Heart right ventricle (tissue), 16 donors: ENCODE measurements around the gene PTPN7. TPM values are rescaled to one million over a fixed set of nuclear protein-coding genes. Genes with fewer than 3 reads are reported as not detected.

Experiments
- ATAC-seq, 8 donors: fragments of 200-7000 bp; cut with Tn5 transposase; one replicate each; pipeline ENCODE4 v1.9.1; 2020; ENCODE audit warnings: mild to moderate bottlenecking in 8 of 8, moderate library complexity in 8 of 8, moderate number of reproducible peaks in 1 of 8
- DNase-seq, 2 donors: peaks; one replicate each; pipeline ENCODE4 v3.0.0-alpha.2; 2020
- H3K27ac ChIP-seq, 10 donors: fragments of 200-600 bp; sonication (generic) in 2 of 10; one replicate each; pipeline versions ENCODE4 v1.5.0 to v1.8.0; 2020 to 2022; ENCODE audit warnings: mild to moderate bottlenecking in 3 of 10
- H3K27me3 ChIP-seq, 7 donors: fragments of 200-600 bp; one replicate each; pipeline ENCODE4 v1.8.0; 2021 to 2022; ENCODE audit warnings: mild to moderate bottlenecking in 2 of 7
- H3K36me3 ChIP-seq, 9 donors: fragments of 200-600 bp; sonication (generic) in 1 of 9; one replicate each; pipeline versions ENCODE4 v1.5.0 to v1.8.0; 2020 to 2022; ENCODE audit warnings: mild to moderate bottlenecking in 2 of 9
- H3K4me1 ChIP-seq, 9 donors: fragments of 200-600 bp; sonication (generic) in 1 of 9; one replicate each; pipeline versions ENCODE4 v1.5.0 to v1.8.0; 2020 to 2022; ENCODE audit warnings: mild to moderate bottlenecking in 4 of 9
- H3K4me3 ChIP-seq, 10 donors: fragments of 200-600 bp; sonication (generic) in 2 of 10; one replicate each; pipeline versions ENCODE4 v1.5.0 to v1.8.0; 2020 to 2022; ENCODE audit warnings: mild to moderate bottlenecking in 7 of 10, moderate library complexity in 2 of 10
- H3K9me3 ChIP-seq, 11 donors: fragments of 200-600 bp in 10 of 11; sonication (generic) in 2 of 11; one replicate each; pipeline versions ENCODE4 v1.5.0 to v1.8.0; 2013 to 2022; ENCODE audit warnings: mild to moderate bottlenecking in 2 of 11, control low read depth in 1 of 11, moderate library complexity in 1 of 11
- CTCF ChIP-seq, 9 donors: fragments of 200-600 bp; sonication (generic) in 2 of 9; IDR thresholded peaks; one replicate each; pipeline versions ENCODE4 v1.5.0 to v1.8.0; 2021 to 2022; ENCODE audit warnings: antibody characterized with exemption in 9 of 9, mild to moderate bottlenecking in 5 of 9, moderate library complexity in 1 of 9
- WGBS, 2 donors: extraction: QIAGEN DNeasy Blood & Tissue Kit; methylation state at CpG; one replicate each; pipeline ENCODE4 v1.1.7; 2013; ENCODE audit warnings: inconsistent platforms in 1 of 2; 5-methylcytosine and 5-hydroxymethylcytosine counted together
- intact Hi-C, 10 donors: fragments of 100-400 bp; cut with DNase I; formaldehyde crosslinking; loops; one replicate each; pipeline versions ENCODE4 v1.11.1 to v1.14.2; 2022
- polyA plus RNA-seq, 2 donors: library from polyadenylated mRNA; stranded (reverse); fragments of 200-250 nt; gene quantifications; one replicate each; pipeline ENCODE4 v1.2.3, GENCODE V29; 2013
- total RNA-seq, 10 donors: library from RNA; stranded (reverse); fragmentation: NEBNext Ultra II Directional in 3 of 10; extraction: Animal tissue kit (Norgen Biotek cat#: 25700) in 3 of 10; gene quantifications; one replicate each; pipeline versions ENCODE4 v1.2.1 to v1.2.4, GENCODE V29; 2021 to 2023
- donor health status: Arrhythmogenic right ventricular cardiomyopathy.
- donor health status: ischemic (EF 13 %, LVEDD 7.1; RV severe dilation, severe dysfunction).
- donor health status: healthy with polysubstance abuse.
- donor health status: DM: no; HTN: yes; CAD: no.
- donor health status: DM: no; HTN: no; CAD: no.
- donor health status: ischemic (EF 25% LVEDD 6.9; RV normal size, moderate dysfunction).
- donor health status: ischemic (EF 25% LVEDD 5.7; RV mildly dilated, moderate dysfunction).
- donor health status: healthy.
- donor health status: DM: yes; HTN: yes; CAD: no.
- donor health status: Ischemic cardiomyopathy.
- donor health status: ischemic (EF 35%, LVEDD 5.7; RV mildly dilated, moderate dysfunction).
- donor health status: nonischemic (EF 11% LVEDD 7.7; RV severe dilation, severe dysfunction).
- donor health status: DM: yes; HTN: yes; CAD: no.
- donor health status: PGD.
- donor health status: ischemic (EF 29% LVEDD 5.4; RV normal size, mild dysfunction).
- donor health status: nonischemic (EF 23%, LVEDD 6.1; RV moderate dilation, normal function).

The PTPN7 gene
- total and polyA plus RNA-seq, 12 donors: 0.09 to 6.2 (median 0.47) TPM

- 60 to 69% methylated on average over 11 of the region's 11 CpGs for WGBS, 2 donors
These were observed 30.1 kb downstream of the PTPN7 start for GRCh38 chr1:202130297-202130721.

GRCh38 chr1:202129453-202130296 is 30.7 kb downstream of the PTPN7 start:
- H3K9me3 ChIP-seq: no peaks in the 10 kb centered on the region
- peaks cover 4 to 37% (median 19%) of the 10 kb centered on the region in 9 donors for H3K4me1 ChIP-seq
- H3K27me3 ChIP-seq: no peaks in the 10 kb centered on the region
- H3K4me3 ChIP-seq: no peak overlapping the region
- ATAC-seq (no peak), DNase-seq (no peak)
- intact Hi-C loops: loop anchor here in 2 of 10 donors (5.0 to 10.0 kb wide), 2 partner anchors 122 to 235 kb away; no protein-coding TSS in a partner anchor
- peaks cover 0 to 28% (median 17%) of the 10 kb centered on the region in 9 donors for H3K36me3 ChIP-seq
- 71 to 81% methylated on average over 8 of the region's 8 CpGs for WGBS, 2 donors
- no peak for TF ChIP-seq CTCF (IDR thresholded peaks at IDR 0.05)
- H3K27ac ChIP-seq: no peak overlapping the region

More at GRCh38 chr1:202130297-202130721, 30.1 kb downstream of the PTPN7 start:
- intact Hi-C loops: loop anchor here in 2 of 10 donors (5.0 to 10.0 kb wide), 2 partner anchors 123 to 236 kb away; no protein-coding TSS in a partner anchor
- Histone ChIP-seq H3K4me3 (no peak overlapping the region), H3K4me1 (peaks cover 4 to 41% (median 19%) of the 10 kb centered on the region in 9 donors), H3K36me3 (peaks cover 0 to 35% (median 17%) of the 10 kb centered on the region in 9 donors), H3K27me3 (no peaks in the 10 kb centered on the region), H3K9me3 (no peaks in the 10 kb centered on the region), H3K27ac (no peak overlapping the region)
- no peak for TF ChIP-seq CTCF (IDR thresholded peaks at IDR 0.05)
- DNase-seq (no peak), ATAC-seq (no peak)

GRCh38 chr1:202127836-202128622 is 32.4 kb downstream of the PTPN7 start:
- H3K9me3 ChIP-seq: no peaks in the 10 kb centered on the region
- peaks cover 0 to 12% (median under 1%) of the 10 kb centered on the region in 9 donors for H3K36me3 ChIP-seq
- TF ChIP-seq CTCF (IDR thresholded peaks at IDR 0.05): no peak
- no peak overlapping the region for H3K27ac ChIP-seq
- intact Hi-C loops: no loop called here
- no peak overlapping the region for H3K4me3 ChIP-seq
- ATAC-seq (no peak), DNase-seq (no peak)
- H3K27me3 ChIP-seq: no peaks in the 10 kb centered on the region
- H3K4me1 ChIP-seq: peaks cover 4 to 29% (median 14%) of the 10 kb centered on the region in 9 donors
- 95% methylated on average over 26 of the region's 26 CpGs for WGBS, 2 donors

- Histone ChIP-seq H3K36me3 (peaks cover 0 to 2% (median 0%) of the 10 kb centered on the region in 9 donors), H3K4me1 (peaks cover 2 to 23% (median 10%) of the 10 kb centered on the region in 9 donors), H3K4me3 (no peak overlapping the region), H3K9me3 (no peaks in the 10 kb centered on the region), H3K27me3 (no peaks in the 10 kb centered on the region), H3K27ac (no peak overlapping the region)
- 73 to 82% methylated on average over 6 of the region's 6 CpGs for WGBS, 2 donors
- intact Hi-C loops: no loop called here
- no peak for DNase-seq
- no peak for ATAC-seq
- TF ChIP-seq CTCF (IDR thresholded peaks at IDR 0.05): no peak
These were observed 33.3 kb downstream of the PTPN7 start for GRCh38 chr1:202127061-202127460.
